AG09319 (cell line): Measurements from ENCODE around the gene CELA1.
"Not testable (repeated sequence)": the region's sequence is repeated elsewhere in the genome, so short reads cannot be mapped to it uniquely, and the experiment has no call there.

Experiments
- DNase-seq: peaks from one replicate; pipeline ENCODE4 v3.0.0-alpha.2; 2010; ENCODE audit warnings: low read depth; ENCODE audit errors: extremely low read depth
- CTCF ChIP-seq: IDR thresholded peaks from 2 replicates; pipeline ENCODE4 v1.5.1; 2011; ENCODE audit warnings: low read depth, mild to moderate bottlenecking, inconsistent platforms, low read length, moderate library complexity

The CELA1 gene

GRCh38 chr12:51295651-51296050, 50.8 kb downstream of the CELA1 start:
- DNase-seq = no peak
- no peak for TF ChIP-seq CTCF

- DNase-seq = not testable (repeated sequence)
These were observed 52.4 kb downstream of the CELA1 start for GRCh38 chr12:51294097-51294496.

GRCh38 chr12:51293696-51294095, 52.8 kb downstream of the CELA1 start:
- TF ChIP-seq CTCF = no peak
- DNase-seq = no peak

GRCh38 chr12:51291603-51292513, 54.6 kb downstream of the CELA1 start:
- not testable (repeated sequence) for DNase-seq

- TF ChIP-seq CTCF = no peak
- DNase-seq = no peak
These were observed 60.6 kb downstream of the CELA1 start for GRCh38 chr12:51285843-51286242.

- DNase-seq = no peak
- no peak for TF ChIP-seq CTCF
These were observed 65.1 kb downstream of the CELA1 start for GRCh38 chr12:51281202-51281924.
